Activated CD4-positive, alpha-beta T cell treated with anti-CD3 and anti-CD28 coated beads for 36 hours (primary cell): ENCODE data around the gene FGF5. TPM values are rescaled to one million over a fixed set of nuclear protein-coding genes. Genes with fewer than 3 reads are reported as not detected.

ENCODE experiments used
- ATAC-seq: fragments of 200-7000 bp; cut with Tn5 transposase; one replicate; pipeline ENCODE4 v1.10.0; 2021; ENCODE audit warnings: mild to moderate bottlenecking, moderate library complexity
- CTCF ChIA-PET: fragments of 350-600 bp; sonication (Branson Sonifier 250); formaldehyde crosslinking; loops from one replicate; lab custom pipeline; 2021; ENCODE audit warnings: antibody characterized with exemption; lab: Charles Lee
- POLR2A ChIA-PET: fragments of 350-600 bp; sonication (Branson Sonifier 250); formaldehyde crosslinking; loops from one replicate; lab custom pipeline; 2021; ENCODE audit warnings: antibody characterized with exemption, inconsistent platforms; lab: Charles Lee
- DNase-seq: peaks from one replicate; pipeline ENCODE4 v3.0.0-alpha.2; 2020
- H3K27ac Mint-ChIP-seq: one replicate; pipeline ENCODE4 v1.8.0; 2021; ENCODE audit warnings: mixed read lengths
- H3K27me3 Mint-ChIP-seq: one replicate; pipeline ENCODE4 v1.8.0; 2021; ENCODE audit warnings: mixed read lengths
- H3K36me3 Mint-ChIP-seq: one replicate; pipeline ENCODE4 v1.8.0; 2021; ENCODE audit warnings: low read depth, mixed read lengths
- H3K4me1 Mint-ChIP-seq: one replicate; pipeline ENCODE4 v1.8.0; 2021; ENCODE audit warnings: mixed read lengths
- H3K4me3 Mint-ChIP-seq: one replicate; pipeline ENCODE4 v1.8.0; 2021; ENCODE audit warnings: mild to moderate bottlenecking, moderate library complexity, mixed read lengths
- H3K9me3 Mint-ChIP-seq: one replicate; pipeline ENCODE4 v1.8.0; 2021; ENCODE audit warnings: low read depth, mixed read lengths
- intact Hi-C, 2 experiments: fragments of 100-400 bp; cut with DNase I in 1 of 2; cut with micrococcal nuclease in 1 of 2; formaldehyde crosslinking; loops; one replicate each; pipeline versions ENCODE4 v1.14.2 to v1.15.1; 2022 to 2024; cut with DNase I, micrococcal nuclease
- total RNA-seq, 2 experiments: library from RNA; stranded (reverse); gene quantifications; one replicate each; pipeline ENCODE4 v1.2.3, GENCODE V29; 2021

FGF5 gene
- total RNA-seq, 2 experiments from 2014 or later = not detected

GRCh38 chr4:80295826-80296225 lies 29.4 kb downstream of the FGF5 start:
- CTCF ChIA-PET = no interaction called here

GRCh38 chr4:80301884-80302283 lies 35.4 kb downstream of the FGF5 start:
- POLR2A ChIA-PET = no interaction called here
- no peak overlapping the region for H3K27ac Mint-ChIP-seq
- CTCF ChIA-PET = interaction anchor here (0.6 kb wide), 1 partner anchor 82 kb away, joined by 3 read pairs; no protein-coding TSS in a partner anchor
- no peak overlapping the region for H3K4me3 Mint-ChIP-seq
- no peaks in the 10 kb centered on the region for H3K36me3 Mint-ChIP-seq
- no peak for ATAC-seq
- H3K4me1 Mint-ChIP-seq = no peaks in the 10 kb centered on the region
- intact Hi-C loops = no loop called here
- no peaks in the 10 kb centered on the region for H3K9me3 Mint-ChIP-seq
- peaks cover 9% of the 10 kb centered on the region for H3K27me3 Mint-ChIP-seq
- DNase-seq = no peak

More at GRCh38 chr4:80295826-80296225, 29.4 kb downstream of the FGF5 start:
- DNase-seq = no peak
- Mint-ChIP-seq H3K4me3 (no peak overlapping the region), H3K27me3 (peaks cover 1% of the 10 kb centered on the region), H3K36me3 (no peaks in the 10 kb centered on the region), H3K27ac (no peak overlapping the region), H3K4me1 (no peaks in the 10 kb centered on the region), H3K9me3 (no peaks in the 10 kb centered on the region)
- no peak for ATAC-seq
- intact Hi-C loops = no loop called here
- POLR2A ChIA-PET = interaction anchor here (0.7 kb wide), 1 partner anchor 1303 kb away, joined by 3 read pairs; no protein-coding TSS in a partner anchor

- H3K9me3 Mint-ChIP-seq = no peaks in the 10 kb centered on the region
Observed at GRCh38 chr4:80302616-80303223, 36.3 kb downstream of the FGF5 start.

GRCh38 chr4:80305466-80305865 lies 39.0 kb downstream of the FGF5 start:
- Mint-ChIP-seq H3K27ac (no peak overlapping the region), H3K36me3 (no peaks in the 10 kb centered on the region), H3K27me3 (peaks cover 28% of the 10 kb centered on the region), H3K9me3 (no peaks in the 10 kb centered on the region), H3K4me1 (no peaks in the 10 kb centered on the region), H3K4me3 (no peak overlapping the region)
- DNase-seq (no peak), ATAC-seq (no peak)
- intact Hi-C loops = no loop called here
- POLR2A ChIA-PET = no interaction called here
- CTCF ChIA-PET = no interaction called here

More at GRCh38 chr4:80302616-80303223, 36.3 kb downstream of the FGF5 start:
- DNase-seq = no peak
- POLR2A ChIA-PET = no interaction called here
- H3K27me3 Mint-ChIP-seq = peaks cover 15% of the 10 kb centered on the region
- CTCF ChIA-PET = no interaction called here
- H3K4me1 Mint-ChIP-seq = no peaks in the 10 kb centered on the region
- ATAC-seq = no peak
- H3K4me3 Mint-ChIP-seq = no peak overlapping the region
- no peak overlapping the region for H3K27ac Mint-ChIP-seq
- intact Hi-C loops = no loop called here
- H3K36me3 Mint-ChIP-seq = no peaks in the 10 kb centered on the region

- CTCF ChIA-PET = no interaction called here
Observed at GRCh38 chr4:80306260-80306659, 39.8 kb downstream of the FGF5 start.

GRCh38 chr4:80307183-80307735 lies 40.8 kb downstream of the FGF5 start:
- ATAC-seq (no peak), DNase-seq (no peak)
- Mint-ChIP-seq H3K27me3 (peaks cover 26% of the 10 kb centered on the region), H3K36me3 (no peaks in the 10 kb centered on the region), H3K9me3 (no peaks in the 10 kb centered on the region), H3K27ac (no peak overlapping the region), H3K4me1 (no peaks in the 10 kb centered on the region), H3K4me3 (no peak overlapping the region)
- CTCF ChIA-PET = interaction anchor here (1.6 kb wide), 1 partner anchor 9 kb away, joined by 3 read pairs; no protein-coding TSS in a partner anchor
- POLR2A ChIA-PET = no interaction called here
- intact Hi-C loops = no loop called here

More at GRCh38 chr4:80306260-80306659, 39.8 kb downstream of the FGF5 start:
- H3K4me3 Mint-ChIP-seq = no peak overlapping the region
- peaks cover 26% of the 10 kb centered on the region for H3K27me3 Mint-ChIP-seq
- H3K4me1 Mint-ChIP-seq = no peaks in the 10 kb centered on the region
- intact Hi-C loops = no loop called here
- no peak for DNase-seq
- H3K36me3 Mint-ChIP-seq = no peaks in the 10 kb centered on the region
- no peak overlapping the region for H3K27ac Mint-ChIP-seq
- H3K9me3 Mint-ChIP-seq = no peaks in the 10 kb centered on the region
- ATAC-seq = no peak
- POLR2A ChIA-PET = no interaction called here

- CTCF ChIA-PET = interaction anchor here (1.6 kb wide), 1 partner anchor 9 kb away, joined by 3 read pairs; no protein-coding TSS in a partner anchor
- Mint-ChIP-seq H3K27ac (no peak overlapping the region), H3K36me3 (no peaks in the 10 kb centered on the region), H3K9me3 (no peaks in the 10 kb centered on the region), H3K27me3 (peaks cover 26% of the 10 kb centered on the region), H3K4me1 (no peaks in the 10 kb centered on the region), H3K4me3 (no peak overlapping the region)
- DNase-seq (no peak), ATAC-seq (no peak)
- POLR2A ChIA-PET = no interaction called here
- intact Hi-C loops = no loop called here
Observed at GRCh38 chr4:80307774-80308465, 41.5 kb downstream of the FGF5 start.

GRCh38 chr4:80308466-80308822 lies 42.0 kb downstream of the FGF5 start:
- Mint-ChIP-seq H3K36me3 (no peaks in the 10 kb centered on the region), H3K27me3 (peaks cover 26% of the 10 kb centered on the region), H3K4me3 (no peak overlapping the region), H3K4me1 (no peaks in the 10 kb centered on the region), H3K9me3 (no peaks in the 10 kb centered on the region), H3K27ac (no peak overlapping the region)
- DNase-seq = no peak
- no peak for ATAC-seq
- intact Hi-C loops = no loop called here
- CTCF ChIA-PET = interaction anchor here (1.6 kb wide), 1 partner anchor 10 kb away, joined by 3 read pairs; no protein-coding TSS in a partner anchor
- POLR2A ChIA-PET = no interaction called here

- Mint-ChIP-seq H3K9me3 (no peaks in the 10 kb centered on the region), H3K36me3 (no peaks in the 10 kb centered on the region), H3K4me3 (no peak overlapping the region), H3K4me1 (no peaks in the 10 kb centered on the region), H3K27me3 (peaks cover 26% of the 10 kb centered on the region), H3K27ac (no peak overlapping the region)
- ATAC-seq (no peak), DNase-seq (no peak)
- ChIA-PET CTCF (no interaction called here), POLR2A (no interaction called here)
- intact Hi-C loops = no loop called here
Observed at GRCh38 chr4:80309294-80310004, 43.0 kb downstream of the FGF5 start.

GRCh38 chr4:80311130-80311529 lies 44.7 kb downstream of the FGF5 start:
- ATAC-seq = no peak
- intact Hi-C loops = no loop called here
- Mint-ChIP-seq H3K27me3 (peaks cover 24% of the 10 kb centered on the region), H3K9me3 (no peaks in the 10 kb centered on the region), H3K4me3 (no peak overlapping the region), H3K27ac (no peak overlapping the region), H3K4me1 (no peaks in the 10 kb centered on the region), H3K36me3 (no peaks in the 10 kb centered on the region)
- ChIA-PET POLR2A (interaction anchor here (0.7 kb wide), 1 partner anchor 45 kb away, joined by 3 read pairs; the partner anchor contains the start of gene FGF5), CTCF (interaction anchor here (1.2 kb wide), 1 partner anchor 24 kb away, joined by 3 read pairs; the partner anchor contains the start of gene CFAP299)
- DNase-seq = no peak

GRCh38 chr4:80312124-80312523 lies 45.7 kb downstream of the FGF5 start:
- Mint-ChIP-seq H3K4me3 (no peak overlapping the region), H3K27me3 (peaks cover 16% of the 10 kb centered on the region), H3K4me1 (no peaks in the 10 kb centered on the region), H3K27ac (no peak overlapping the region), H3K36me3 (no peaks in the 10 kb centered on the region), H3K9me3 (no peaks in the 10 kb centered on the region)
- DNase-seq (no peak), ATAC-seq (no peak)
- CTCF ChIA-PET = no interaction called here
- intact Hi-C loops = no loop called here
- POLR2A ChIA-PET = no interaction called here
